GM12875 (cell line): ENCODE data around the gene ELMO1.

ENCODE experiments used
- H3K4me3 ChIP-seq: one replicate; pipeline ENCODE4 v1.5.1; 2011; ENCODE audit warnings: low read depth, low read length, control low read depth
- TF ChIP-seq, protein P1 (sequence below): IDR thresholded peaks from 2 replicates; pipeline ENCODE4 v1.5.1; 2011; ENCODE audit warnings: low read depth, mild to moderate bottlenecking, control low read depth, inconsistent platforms, low read length, moderate library complexity, borderline replicate concordance; ENCODE audit not compliant: insufficient read depth

ELMO1 gene

DNA sequence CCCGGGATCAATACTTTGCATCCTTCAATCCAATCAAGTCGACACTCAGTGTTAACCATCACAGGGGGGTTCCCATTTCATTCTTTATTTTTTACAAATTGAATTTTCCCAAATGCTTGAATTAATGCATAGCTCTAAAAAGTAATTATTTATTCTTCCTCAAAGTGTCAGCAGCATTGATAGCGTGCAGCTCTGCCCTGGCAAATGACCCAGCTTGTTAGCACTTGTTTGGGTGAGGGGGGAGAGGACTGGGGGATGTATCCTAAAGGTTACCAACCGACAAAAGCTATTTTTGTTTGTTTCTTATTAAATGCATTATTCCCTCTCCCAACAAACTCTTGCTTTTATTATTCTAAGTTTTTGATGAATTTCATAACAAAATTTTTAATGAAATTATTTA is 27.0 kb upstream of the ELMO1 start:
- no peak overlapping the region for H3K4me3 ChIP-seq
- TF ChIP-seq, protein P1, sequence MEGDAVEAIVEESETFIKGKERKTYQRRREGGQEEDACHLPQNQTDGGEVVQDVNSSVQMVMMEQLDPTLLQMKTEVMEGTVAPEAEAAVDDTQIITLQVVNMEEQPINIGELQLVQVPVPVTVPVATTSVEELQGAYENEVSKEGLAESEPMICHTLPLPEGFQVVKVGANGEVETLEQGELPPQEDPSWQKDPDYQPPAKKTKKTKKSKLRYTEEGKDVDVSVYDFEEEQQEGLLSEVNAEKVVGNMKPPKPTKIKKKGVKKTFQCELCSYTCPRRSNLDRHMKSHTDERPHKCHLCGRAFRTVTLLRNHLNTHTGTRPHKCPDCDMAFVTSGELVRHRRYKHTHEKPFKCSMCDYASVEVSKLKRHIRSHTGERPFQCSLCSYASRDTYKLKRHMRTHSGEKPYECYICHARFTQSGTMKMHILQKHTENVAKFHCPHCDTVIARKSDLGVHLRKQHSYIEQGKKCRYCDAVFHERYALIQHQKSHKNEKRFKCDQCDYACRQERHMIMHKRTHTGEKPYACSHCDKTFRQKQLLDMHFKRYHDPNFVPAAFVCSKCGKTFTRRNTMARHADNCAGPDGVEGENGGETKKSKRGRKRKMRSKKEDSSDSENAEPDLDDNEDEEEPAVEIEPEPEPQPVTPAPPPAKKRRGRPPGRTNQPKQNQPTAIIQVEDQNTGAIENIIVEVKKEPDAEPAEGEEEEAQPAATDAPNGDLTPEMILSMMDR = no peak

DNA sequence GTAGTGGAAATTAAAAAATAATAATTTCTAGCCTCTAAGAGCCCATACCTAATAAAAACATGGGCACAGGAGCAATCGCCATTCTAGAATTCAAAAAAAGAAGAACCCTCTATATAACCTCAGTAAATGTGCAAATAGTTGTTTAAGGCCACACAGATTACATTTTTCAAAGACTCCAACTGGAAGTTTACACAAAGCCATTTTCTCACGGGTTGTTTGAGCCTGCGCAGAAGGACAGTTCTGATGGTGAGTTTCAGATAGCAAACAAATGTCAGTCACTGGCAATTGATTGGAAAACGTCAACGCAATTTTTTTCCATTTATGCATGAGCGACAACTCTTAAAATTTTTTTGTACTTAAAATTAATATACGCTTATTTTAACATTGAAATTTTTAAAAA is 23.0 kb upstream of the ELMO1 start:
- TF ChIP-seq, protein P1 = no peak

DNA sequence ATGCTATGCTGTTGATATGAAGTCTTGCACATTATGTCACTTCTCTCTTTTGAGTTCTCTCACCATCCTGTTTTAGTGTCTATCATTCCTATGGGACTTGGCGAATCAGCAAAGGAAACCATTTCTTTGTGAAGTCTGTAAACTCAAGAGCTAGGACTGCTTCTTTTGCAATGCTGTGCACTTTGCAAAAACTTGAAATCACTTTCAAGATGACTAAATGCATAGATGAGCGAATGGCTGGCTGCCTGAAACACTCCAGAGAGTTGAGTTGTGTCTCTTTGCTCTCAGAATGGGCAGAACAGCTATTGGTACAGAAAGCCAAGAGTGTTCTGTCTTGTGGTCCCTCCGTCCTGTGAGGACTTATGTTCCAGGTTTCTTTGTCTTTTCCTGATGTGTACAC is 18.3 kb upstream of the ELMO1 start:
- TF ChIP-seq, protein P1 = no peak
- H3K4me3 ChIP-seq = no peak overlapping the region

More for the DNA sequence above, 23.0 kb upstream of the ELMO1 start:
- no peak overlapping the region for H3K4me3 ChIP-seq

DNA sequence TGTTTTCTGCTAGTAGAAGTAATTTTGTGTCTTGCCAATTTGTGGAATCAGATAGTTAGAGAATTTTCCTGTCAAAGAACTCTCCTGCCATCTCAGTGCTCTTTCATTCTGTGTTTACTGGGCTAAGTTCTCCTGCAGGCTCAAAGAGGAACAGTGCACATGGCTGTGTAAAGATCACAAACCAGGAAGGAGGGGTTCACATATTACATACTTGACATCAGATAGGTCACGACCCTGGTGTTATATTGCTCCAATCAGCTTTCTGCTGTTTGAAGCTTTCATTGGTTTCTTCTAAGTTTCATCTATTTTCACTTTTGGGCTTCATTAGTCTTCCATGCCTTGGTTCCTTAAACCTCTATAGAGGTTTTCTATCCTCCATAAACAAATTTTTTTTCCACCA is 13.5 kb upstream of the ELMO1 start:
- TF ChIP-seq, protein P1 = no peak
- no peak overlapping the region for H3K4me3 ChIP-seq

DNA sequence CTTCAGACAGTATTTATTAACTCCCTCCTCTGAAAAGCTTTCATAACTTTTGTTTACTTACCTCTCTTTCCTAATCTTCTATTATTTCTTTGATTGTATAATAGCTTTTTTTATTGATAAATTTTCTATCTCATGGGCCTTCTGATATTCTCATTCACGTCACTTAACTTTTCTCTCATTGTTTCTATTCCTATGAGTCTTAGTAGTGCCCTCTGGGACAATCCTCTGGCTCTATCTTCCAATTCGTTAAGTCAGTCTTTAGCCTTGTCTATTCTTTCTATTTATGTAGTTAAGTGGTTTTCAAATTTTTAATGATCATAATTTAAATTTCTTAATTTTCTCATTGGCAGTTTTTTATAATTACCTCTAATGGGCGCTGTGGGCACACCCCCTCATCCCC is 6.4 kb upstream of the ELMO1 start:
- TF ChIP-seq, protein P1 = no peak
- no peak overlapping the region for H3K4me3 ChIP-seq

DNA sequence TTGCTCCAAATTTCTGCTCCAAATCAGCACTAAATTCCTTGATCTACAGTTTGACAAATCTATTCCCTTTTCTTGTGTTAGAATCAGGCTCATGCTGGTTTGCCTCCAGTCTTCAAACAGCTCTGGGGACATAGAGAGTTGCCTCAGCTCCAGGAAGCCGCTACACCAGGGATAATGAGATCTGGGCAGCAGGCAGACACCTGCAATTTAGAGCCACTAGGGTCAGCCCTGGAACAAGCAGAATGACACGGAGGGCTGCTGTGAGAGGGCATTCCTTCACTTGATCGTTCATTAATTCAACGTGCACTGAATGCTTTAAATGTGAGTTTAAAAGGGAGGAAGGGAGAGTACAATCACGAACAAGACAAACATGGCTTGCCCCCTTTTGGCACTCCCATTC is 3.7 kb upstream of the ELMO1 start:
- TF ChIP-seq, protein P1 = no peak
- no peak overlapping the region for H3K4me3 ChIP-seq

DNA sequence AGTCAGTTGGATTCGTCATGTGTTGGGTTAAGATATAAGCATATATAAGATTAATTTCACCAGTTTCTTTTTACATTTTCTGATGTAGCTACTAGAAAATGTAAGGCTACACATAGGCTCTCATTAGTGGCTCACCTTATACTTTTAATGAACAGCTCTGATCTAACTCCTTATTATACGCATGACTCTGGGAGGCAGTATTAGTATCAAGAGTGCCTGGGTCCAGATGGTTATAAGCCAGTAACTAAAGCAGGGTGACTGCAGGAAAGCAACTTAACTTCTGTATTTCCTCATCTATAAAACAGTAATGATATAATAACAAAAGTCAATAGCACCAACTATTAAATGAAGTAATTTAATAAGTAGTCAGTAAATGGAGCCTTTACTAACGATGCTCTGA is 1.4 kb upstream of the ELMO1 start:
- H3K4me3 ChIP-seq = no peak overlapping the region
- TF ChIP-seq, protein P1 = no peak
